Caki2 (cell line): Measurements from ENCODE around the gene PTPRR. TPM values are rescaled to one million over a fixed set of nuclear protein-coding genes. Genes with fewer than 3 reads are reported as not detected.
A peak's percentile ranks its signal among the peaks of the same experiment; 100 is the strongest.
"Not testable (repeated sequence)": the region's sequence is repeated elsewhere in the genome, so short reads cannot be mapped to it uniquely, and the experiment has no call there.

ENCODE experiments used
- DNase-seq: peaks from one replicate; pipeline ENCODE4 v3.0.0-alpha.2; 2015; ENCODE audit warnings: low read depth
- in situ Hi-C: cut with HindIII; loops from 2 replicates; pipeline ENCODE4 v1.10.0; 2016; ENCODE audit warnings: low sequenced_read_pairs, low pct_unique_long_range_greater_than_20kb, mixed read lengths
- total RNA-seq: library from RNA; depleted of rRNA; stranded (reverse); fragments of >200 nt; shearing (Covaris generic); gene quantifications from 2 replicates; pipeline ENCODE4 v1.2.3, GENCODE V29; 2014; ENCODE audit warnings: low replicate concordance

Gene PTPRR
- total RNA-seq, 1 experiment from 2014 or later, result 22.3 TPM

- DNase-seq, result no peak
- in situ Hi-C loops, result loop anchor here (25.0 kb wide), 1 partner anchor 276 kb away; no protein-coding TSS in a partner anchor
Measured at GRCh38 chr12:70736351-70737133, 184.0 kb downstream of the PTPRR start.

- in situ Hi-C loops, result loop anchor here (25.0 kb wide), 1 partner anchor 277 kb away; no protein-coding TSS in a partner anchor
- not testable (repeated sequence) for DNase-seq
Measured at GRCh38 chr12:70735197-70735596, 185.3 kb downstream of the PTPRR start.

GRCh38 chr12:70733385-70733784 is 187.2 kb downstream of the PTPRR start:
- in situ Hi-C loops, result loop anchor here (25.0 kb wide), 1 partner anchor 279 kb away; no protein-coding TSS in a partner anchor
- peak; percentile 81 for DNase-seq

- no peak for DNase-seq
- in situ Hi-C loops, result loop anchor here (25.0 kb wide), 1 partner anchor 280 kb away; no protein-coding TSS in a partner anchor
Measured at GRCh38 chr12:70732287-70732686, 188.3 kb downstream of the PTPRR start.

- DNase-seq, result no peak
- in situ Hi-C loops, result loop anchor here (25.0 kb wide), 1 partner anchor 282 kb away; no protein-coding TSS in a partner anchor
Measured at GRCh38 chr12:70730675-70731180, 189.8 kb downstream of the PTPRR start.

GRCh38 chr12:70724444-70724843 is 196.1 kb downstream of the PTPRR start:
- in situ Hi-C loops, result loop anchor here (25.0 kb wide), 1 partner anchor 837 kb away; no protein-coding TSS in a partner anchor
- DNase-seq, result no peak

- in situ Hi-C loops, result loop anchor here (25.0 kb wide), 1 partner anchor 835 kb away; no protein-coding TSS in a partner anchor
- no peak for DNase-seq
Measured at GRCh38 chr12:70722584-70723343, 197.8 kb downstream of the PTPRR start.

- in situ Hi-C loops, result loop anchor here (25.0 kb wide), 1 partner anchor 835 kb away; no protein-coding TSS in a partner anchor
- no peak for DNase-seq
Measured at GRCh38 chr12:70721656-70722357, 198.7 kb downstream of the PTPRR start.

GRCh38 chr12:70721216-70721615 is 199.3 kb downstream of the PTPRR start:
- no peak for DNase-seq
- in situ Hi-C loops, result loop anchor here (25.0 kb wide), 1 partner anchor 834 kb away; no protein-coding TSS in a partner anchor

- in situ Hi-C loops, result loop anchor here (25.0 kb wide), 1 partner anchor 833 kb away; no protein-coding TSS in a partner anchor
- DNase-seq, result peak; percentile 53
Measured at GRCh38 chr12:70719672-70720420, 200.7 kb downstream of the PTPRR start.

- in situ Hi-C loops, result loop anchor here (25.0 kb wide), 1 partner anchor 832 kb away; no protein-coding TSS in a partner anchor
- DNase-seq, result no peak
Measured at GRCh38 chr12:70719071-70719470, 201.5 kb downstream of the PTPRR start.

GRCh38 chr12:70711831-70712230 is 208.7 kb downstream of the PTPRR start:
- DNase-seq, result no peak
- in situ Hi-C loops, result loop anchor here (25.0 kb wide), 1 partner anchor 825 kb away; no protein-coding TSS in a partner anchor

GRCh38 chr12:70709022-70709421 is 211.5 kb downstream of the PTPRR start:
- no peak for DNase-seq
- in situ Hi-C loops, result loop anchor here (25.0 kb wide), 1 partner anchor 822 kb away; no protein-coding TSS in a partner anchor

- in situ Hi-C loops, result loop anchor here (25.0 kb wide), 1 partner anchor 819 kb away; no protein-coding TSS in a partner anchor
- DNase-seq, result no peak
Measured at GRCh38 chr12:70706611-70707010, 213.9 kb downstream of the PTPRR start.

GRCh38 chr12:70698345-70698744 is 222.2 kb downstream of the PTPRR start:
- in situ Hi-C loops, result no loop called here
- DNase-seq, result no peak

- in situ Hi-C loops, result no loop called here
- no peak for DNase-seq
Measured at GRCh38 chr12:70695361-70696023, 225.0 kb downstream of the PTPRR start.
